Measurements from ENCODE around the gene ZNF184.

Gene ZNF184

GRCh38 chr6:27479319-27480182 lies 6.6 kb upstream of the ZNF184 start:
- peak; percentile 91 for DNase-seq (ENCODE audit: low read depth)

DNA sequence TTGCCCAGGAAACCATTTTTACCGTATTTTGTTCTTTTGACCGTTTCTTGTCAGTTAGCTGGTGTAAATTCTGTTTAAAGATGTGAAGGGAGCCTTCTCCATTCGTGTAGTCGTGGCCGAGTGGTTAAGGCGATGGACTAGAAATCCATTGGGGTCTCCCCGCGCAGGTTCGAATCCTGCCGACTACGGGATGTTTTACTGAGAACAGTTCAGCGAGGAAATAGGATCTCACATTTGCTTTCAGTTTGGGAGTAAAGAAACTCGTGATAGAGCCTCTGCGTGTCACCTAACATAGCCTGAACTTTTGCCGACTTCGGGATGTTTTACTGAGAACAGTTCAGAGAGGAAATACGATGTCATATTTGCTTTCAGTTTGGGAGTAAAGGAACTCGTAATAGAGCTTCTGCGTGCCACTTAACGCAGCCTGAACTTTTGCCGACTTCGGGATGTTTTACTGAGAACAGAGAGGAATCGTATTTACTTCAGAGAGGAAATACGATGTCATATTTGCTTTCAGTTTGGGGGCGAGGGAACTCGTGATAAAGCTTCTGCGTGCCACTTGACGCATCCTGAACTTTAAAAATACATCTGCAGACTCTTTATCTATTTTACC lies 5.9 kb upstream of the ZNF184 start:
- peak; percentile 74 for DNase-seq (ENCODE audit: low read depth)

GRCh38 chr6:27478141-27478705 lies 5.3 kb upstream of the ZNF184 start:
- no peak for DNase-seq (ENCODE audit: low read depth)

DNA sequence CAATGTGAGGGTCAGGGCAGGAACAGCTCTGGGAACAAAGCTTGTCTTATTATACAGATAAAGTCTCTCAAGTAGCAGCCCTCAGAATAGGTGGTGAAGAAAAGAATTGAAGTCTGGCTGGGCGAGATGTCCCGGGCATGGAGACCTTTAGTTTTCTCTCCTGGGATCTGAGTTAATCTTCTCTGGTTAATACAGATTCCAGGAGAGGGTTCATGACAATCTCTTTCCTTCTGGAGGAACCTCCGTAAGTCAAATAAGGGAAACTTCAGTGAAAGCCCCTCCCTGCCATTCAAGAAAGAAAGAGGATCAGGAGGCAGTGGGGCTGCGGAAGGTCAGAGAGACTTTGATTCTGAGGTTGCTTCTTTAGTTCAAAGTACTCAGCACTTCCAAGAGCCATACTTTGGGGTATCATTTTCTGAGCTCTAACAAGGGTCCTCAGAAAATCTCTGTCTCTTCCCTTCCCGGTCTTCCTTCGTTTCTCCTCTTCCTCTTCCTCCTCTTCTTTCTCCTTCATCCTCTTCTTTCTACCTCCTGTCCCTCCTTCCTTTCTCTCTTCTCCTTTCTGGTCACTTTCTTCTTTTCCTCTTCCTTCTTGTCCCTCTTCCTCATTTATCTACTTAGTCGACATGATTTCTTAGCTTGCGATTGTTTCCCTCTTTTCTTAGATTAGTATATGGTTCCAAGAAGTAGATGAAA lies 4.6 kb upstream of the ZNF184 start:
- DNase-seq (ENCODE audit: low read depth): no peak

GRCh38 chr6:27476090-27476489 lies 3.2 kb upstream of the ZNF184 start:
- DNase-seq (ENCODE audit: low read depth): no peak

DNA sequence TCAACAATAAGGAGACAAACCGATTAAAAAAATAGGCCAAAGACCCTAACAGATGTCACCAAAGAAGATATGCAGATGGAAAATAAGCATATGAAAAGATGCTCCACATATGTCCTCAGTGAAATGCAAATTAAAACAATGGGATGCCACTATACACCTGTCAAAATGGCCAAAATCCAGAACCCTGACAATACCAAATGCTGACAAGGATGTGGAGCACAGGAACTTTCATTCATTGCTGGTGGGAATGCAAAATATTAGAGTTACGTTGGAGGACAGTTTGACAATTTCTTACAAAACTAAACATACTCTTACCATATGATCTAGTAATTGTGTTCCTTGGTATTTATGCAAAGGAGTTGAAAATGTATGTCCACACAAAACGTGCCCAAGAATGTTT lies 1.8 kb upstream of the ZNF184 start:
- DNase-seq (ENCODE audit: low read depth): no peak

GRCh38 chr6:27474172-27474465 lies 1.2 kb upstream of the ZNF184 start:
- no peak for DNase-seq (ENCODE audit: low read depth)

- peak; percentile 34 for DNase-seq (ENCODE audit: low read depth)
These were observed 706 bp downstream of the ZNF184 start for GRCh38 chr6:27472182-27472616.

GRCh38 chr6:27471365-27472115 lies 1.4 kb downstream of the ZNF184 start:
- DNase-seq (ENCODE audit: low read depth): no peak

GRCh38 chr6:27470023-27470422 lies 2.9 kb downstream of the ZNF184 start:
- DNase-seq (ENCODE audit: low read depth): no peak

DNA sequence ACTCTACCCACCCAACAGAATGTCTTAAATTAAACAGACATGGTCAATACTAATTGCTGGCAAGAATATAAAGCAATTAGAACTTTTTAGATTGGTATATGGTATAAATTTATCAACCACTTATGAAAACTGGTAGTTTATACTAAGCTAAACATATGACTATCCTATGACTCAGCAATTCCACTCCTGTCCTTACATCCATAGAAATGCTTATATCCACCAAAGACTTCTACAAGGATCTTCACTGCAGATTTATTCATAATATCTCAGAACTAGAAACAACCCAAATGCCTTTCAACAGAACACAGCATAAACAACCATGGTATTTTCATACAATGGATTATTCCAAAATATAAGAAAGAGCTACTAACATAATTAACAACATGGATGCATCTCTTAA lies 4.6 kb downstream of the ZNF184 start:
- DNase-seq (ENCODE audit: low read depth): no peak

- no peak for DNase-seq (ENCODE audit: low read depth)
These were observed 20.4 kb downstream of the ZNF184 start for GRCh38 chr6:27452496-27452897.

DNA sequence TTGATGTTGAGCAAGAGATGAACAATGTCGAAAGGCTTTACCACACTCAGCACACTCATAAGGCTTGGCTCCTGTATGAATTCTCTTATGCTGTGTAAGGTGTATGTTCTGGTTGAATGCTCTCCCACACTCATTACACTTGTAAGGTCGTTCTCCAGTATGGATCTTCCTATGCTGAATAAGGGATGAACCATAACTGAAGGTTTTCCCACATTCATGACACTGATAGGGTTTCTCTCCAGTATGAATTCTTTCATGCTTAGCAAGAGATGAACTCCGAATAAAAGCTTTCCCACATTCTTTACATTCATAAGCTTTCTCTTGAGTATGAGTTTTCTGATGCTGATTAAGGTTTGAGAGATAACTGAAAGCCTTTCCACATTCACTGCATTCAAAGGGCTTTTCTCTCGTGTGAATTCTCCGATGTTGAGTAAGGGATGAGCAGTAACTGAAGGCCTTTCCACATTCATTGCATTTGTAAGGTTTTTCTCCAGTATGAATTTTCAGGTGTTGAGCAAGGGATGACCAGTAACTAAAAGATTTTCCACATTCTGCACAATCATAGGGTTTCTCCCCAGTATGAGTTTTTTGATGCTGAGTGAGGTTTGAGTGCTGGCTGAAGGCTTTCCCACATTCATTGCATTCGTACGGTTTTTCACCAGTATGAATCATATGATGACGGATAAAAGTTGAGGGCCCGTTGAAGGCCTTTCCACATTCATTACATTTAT lies 21.1 kb downstream of the ZNF184 start:
- DNase-seq (ENCODE audit: low read depth): no peak

- DNase-seq (ENCODE audit: low read depth): no peak
These were observed 24.4 kb downstream of the ZNF184 start for GRCh38 chr6:27448456-27448855.

DNA sequence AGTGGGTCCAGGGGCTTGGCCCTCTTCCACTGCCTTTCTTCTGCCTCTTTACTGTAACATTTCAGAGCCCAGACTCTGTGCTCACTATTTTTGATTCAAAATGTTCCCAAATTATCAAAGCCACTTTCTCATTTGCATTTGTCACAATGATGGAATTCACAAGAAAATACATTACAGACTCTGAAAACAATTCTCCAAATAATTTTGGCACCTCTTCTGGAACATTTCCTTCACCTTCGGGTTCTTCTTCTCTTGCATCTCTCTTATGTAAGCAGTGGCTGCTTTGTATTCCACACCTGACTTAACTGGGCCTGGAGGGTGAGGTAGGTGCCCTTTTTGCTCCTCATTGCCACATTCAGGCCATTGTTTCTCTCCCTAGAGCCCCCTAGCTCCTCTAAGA lies 30.0 kb downstream of the ZNF184 start:
- no peak for DNase-seq (ENCODE audit: low read depth)

GRCh38 chr6:27441001-27441400 lies 31.9 kb downstream of the ZNF184 start:
- DNase-seq (ENCODE audit: low read depth): no peak

- no peak for DNase-seq (ENCODE audit: low read depth)
These were observed 33.5 kb downstream of the ZNF184 start for GRCh38 chr6:27439371-27439770.

GRCh38 chr6:27433714-27434113 lies 39.2 kb downstream of the ZNF184 start:
- DNase-seq (ENCODE audit: low read depth): no peak

DNA sequence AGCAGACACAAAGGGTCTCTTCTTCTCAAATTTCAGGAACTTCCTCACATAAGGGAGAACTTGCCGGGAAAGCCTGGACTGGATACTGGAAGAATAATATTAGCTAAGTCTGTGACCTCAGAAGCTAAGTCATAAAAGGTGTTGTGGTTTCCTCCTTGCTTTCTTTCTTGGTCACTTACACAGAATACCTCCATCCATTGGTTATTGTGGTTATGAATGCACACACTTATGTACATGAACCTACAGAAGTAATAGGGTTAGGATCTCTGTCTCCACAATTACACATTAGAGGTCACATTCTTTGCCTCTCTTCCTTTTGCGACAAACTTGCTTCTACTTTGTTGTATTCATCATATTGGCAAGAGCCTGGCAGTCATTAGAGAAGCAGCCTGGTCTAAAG lies 43.9 kb downstream of the ZNF184 start:
- DNase-seq (ENCODE audit: low read depth): no peak

GRCh38 chr6:27428502-27428901 lies 44.4 kb downstream of the ZNF184 start:
- DNase-seq (ENCODE audit: low read depth): no peak

- DNase-seq (ENCODE audit: low read depth): no peak
These were observed 46.8 kb downstream of the ZNF184 start for GRCh38 chr6:27426045-27426620.

Data from activated T-cell treated with anti-CD3 and anti-CD28 coated beads for 1 hour (primary cell).